Astrocyte of the spinal cord (primary cell): Measurements from ENCODE around the gene OR6F1.
"Not testable (repeated sequence)": the region's sequence is repeated elsewhere in the genome, so short reads cannot be mapped to it uniquely, and the experiment has no call there.

Experiments used
- DNase-seq: peaks from one replicate; pipeline ENCODE4 v3.0.0; 2011; ENCODE audit warnings: low read depth, low spot score
- H3K4me3 ChIP-seq: 2 replicates; pipeline ENCODE4 v1.5.1; 2011; ENCODE audit warnings: low read depth, mild to moderate bottlenecking, low read length, moderate library complexity
- CTCF ChIP-seq: IDR thresholded peaks from 2 replicates; pipeline ENCODE4 v1.5.1; 2012; ENCODE audit warnings: low read depth, mild to moderate bottlenecking, low read length, inconsistent platforms
- in situ Hi-C: cut with HindIII; loops from 2 replicates; pipeline ENCODE4 v1.10.0; 2017; ENCODE audit warnings: low sequenced_read_pairs

OR6F1 gene

GRCh38 chr1:247716546-247716945 lies at the start of gene OR6F1:
TSS of gene OR6F1 (minus strand) at chr1:247716646. CDS start at chr1:247712755, 3,891 bp downstream.
- in situ Hi-C loops, result no loop called here
- no peak within 1 kb of the TSS for H3K4me3 ChIP-seq
- TF ChIP-seq CTCF, result no peak
- DNase-seq, result no peak

- no peak within 1 kb of the TSS for H3K4me3 ChIP-seq
- TF ChIP-seq CTCF, result no peak
- no peak for DNase-seq
- in situ Hi-C loops, result no loop called here
Observed at GRCh38 chr1:247760456-247760855, 44.0 kb upstream of the OR6F1 start, which contains the start of gene OR1C1. TSS of gene OR1C1 (minus strand) at chr1:247760556. CDS start at chr1:247758406, 2,150 bp downstream.

GRCh38 chr1:247754311-247754710 lies 37.9 kb upstream of the OR6F1 start:
- in situ Hi-C loops, DNase-seq, H3K4me3 ChIP-seq: not testable (repeated sequence)

- in situ Hi-C loops, result no loop called here
- no peak overlapping the region for H3K4me3 ChIP-seq
- no peak for DNase-seq
- TF ChIP-seq CTCF, result no peak
Observed at GRCh38 chr1:247749870-247750269, 33.4 kb upstream of the OR6F1 start.

GRCh38 chr1:247748041-247748440 lies 31.6 kb upstream of the OR6F1 start, which contains the start of gene OR14A2:
TSS of gene OR14A2 (minus strand) at chr1:247748141.
- H3K4me3 ChIP-seq, result no peak within 1 kb of the TSS
- in situ Hi-C loops, result no loop called here
- TF ChIP-seq CTCF, result no peak
- DNase-seq, result no peak

GRCh38 chr1:247747616-247748015 lies 31.2 kb upstream of the OR6F1 start:
- in situ Hi-C loops, result no loop called here
- H3K4me3 ChIP-seq, result no peak overlapping the region
- TF ChIP-seq CTCF, result no peak
- peak; percentile 76 for DNase-seq

GRCh38 chr1:247746391-247746935 lies 30.0 kb upstream of the OR6F1 start:
- in situ Hi-C loops, result no loop called here
- no peak overlapping the region for H3K4me3 ChIP-seq
- peak; percentile 37 for DNase-seq
- no peak for TF ChIP-seq CTCF

- DNase-seq, result peak; percentile 72
- H3K4me3 ChIP-seq, in situ Hi-C loops: not testable (repeated sequence)
Observed at GRCh38 chr1:247742215-247742760, 25.8 kb upstream of the OR6F1 start.
